ENCODE data around the gene FAIM2. TPM values are rescaled to one million over a fixed set of nuclear protein-coding genes. Genes with fewer than 3 reads are reported as not detected.

The FAIM2 gene
- total and polyA plus RNA-seq, 11 donors, result 0.33 to 15.0 (median 5.0) TPM

DNA sequence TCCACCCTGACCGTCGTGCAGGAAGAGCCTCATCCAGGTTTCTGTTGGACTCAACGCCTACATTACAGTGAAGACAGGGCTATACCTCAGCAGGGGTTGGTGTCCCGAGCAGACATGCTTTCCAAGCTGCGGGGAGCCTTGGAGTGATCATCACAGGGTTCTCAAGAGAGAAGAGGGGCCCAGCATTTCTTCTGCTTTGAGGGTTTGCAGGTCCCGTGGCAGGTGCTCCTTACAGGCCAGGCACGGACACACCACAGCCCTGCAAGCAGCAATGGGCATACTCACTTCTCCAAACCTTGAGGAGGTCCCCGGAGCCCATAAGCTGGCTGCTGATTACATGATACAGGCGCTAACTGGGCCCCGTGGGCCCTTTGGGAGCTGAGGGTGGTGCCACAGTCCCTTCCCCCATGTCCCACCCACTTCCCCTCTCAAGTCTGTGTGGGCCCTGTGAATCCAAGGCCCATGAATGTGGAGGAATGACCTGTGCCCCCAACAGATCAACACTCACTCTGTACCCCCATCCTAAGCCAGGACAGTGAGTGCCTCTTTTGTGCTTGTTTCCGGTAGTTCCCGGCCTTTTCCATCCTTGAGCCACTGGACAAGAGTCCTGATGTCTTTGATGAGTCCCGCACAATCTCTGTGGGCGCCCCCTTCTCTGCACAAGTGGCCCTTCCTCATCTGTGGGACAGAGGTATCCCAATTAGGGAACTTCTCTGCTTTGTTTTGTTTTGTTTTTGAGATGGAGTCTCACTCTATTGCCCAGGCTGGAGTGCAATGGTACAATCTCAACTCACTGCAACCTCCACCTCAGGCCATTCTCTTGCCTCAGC, 47.9 kb upstream of the FAIM2 start:
- H3K36me3 ChIP-seq, result no peaks in the 10 kb centered on the region
- H3K4me1 ChIP-seq, result peaks cover 0 to 26% (median 0%) of the 10 kb centered on the region in 12 donors
- no peak overlapping the region for H3K27ac ChIP-seq
- H3K4me3 ChIP-seq, result no peak overlapping the region
- DNase-seq (no peak), ATAC-seq (no peak)
- no peaks in the 10 kb centered on the region for H3K9me3 ChIP-seq
- TF ChIP-seq, protein P1, sequence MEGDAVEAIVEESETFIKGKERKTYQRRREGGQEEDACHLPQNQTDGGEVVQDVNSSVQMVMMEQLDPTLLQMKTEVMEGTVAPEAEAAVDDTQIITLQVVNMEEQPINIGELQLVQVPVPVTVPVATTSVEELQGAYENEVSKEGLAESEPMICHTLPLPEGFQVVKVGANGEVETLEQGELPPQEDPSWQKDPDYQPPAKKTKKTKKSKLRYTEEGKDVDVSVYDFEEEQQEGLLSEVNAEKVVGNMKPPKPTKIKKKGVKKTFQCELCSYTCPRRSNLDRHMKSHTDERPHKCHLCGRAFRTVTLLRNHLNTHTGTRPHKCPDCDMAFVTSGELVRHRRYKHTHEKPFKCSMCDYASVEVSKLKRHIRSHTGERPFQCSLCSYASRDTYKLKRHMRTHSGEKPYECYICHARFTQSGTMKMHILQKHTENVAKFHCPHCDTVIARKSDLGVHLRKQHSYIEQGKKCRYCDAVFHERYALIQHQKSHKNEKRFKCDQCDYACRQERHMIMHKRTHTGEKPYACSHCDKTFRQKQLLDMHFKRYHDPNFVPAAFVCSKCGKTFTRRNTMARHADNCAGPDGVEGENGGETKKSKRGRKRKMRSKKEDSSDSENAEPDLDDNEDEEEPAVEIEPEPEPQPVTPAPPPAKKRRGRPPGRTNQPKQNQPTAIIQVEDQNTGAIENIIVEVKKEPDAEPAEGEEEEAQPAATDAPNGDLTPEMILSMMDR (IDR thresholded peaks at IDR 0.05), result no peak
- no peak for TF ChIP-seq POLR2A (IDR thresholded peaks at IDR 0.05)
- peaks cover 0 to 39% (median 10%) of the 10 kb centered on the region in 9 donors for H3K27me3 ChIP-seq
- WGBS, 4 donors, result 77 to 87% (median 83%) methylated on average over 11 to 14 of the region's 14 CpGs
- intact Hi-C loops (cut with DNase I), result loop anchor here in 2 of 10 donors (5.0 to 10.0 kb wide), 2 partner anchors 157 to 174 kb away; no protein-coding TSS in a partner anchor

DNA sequence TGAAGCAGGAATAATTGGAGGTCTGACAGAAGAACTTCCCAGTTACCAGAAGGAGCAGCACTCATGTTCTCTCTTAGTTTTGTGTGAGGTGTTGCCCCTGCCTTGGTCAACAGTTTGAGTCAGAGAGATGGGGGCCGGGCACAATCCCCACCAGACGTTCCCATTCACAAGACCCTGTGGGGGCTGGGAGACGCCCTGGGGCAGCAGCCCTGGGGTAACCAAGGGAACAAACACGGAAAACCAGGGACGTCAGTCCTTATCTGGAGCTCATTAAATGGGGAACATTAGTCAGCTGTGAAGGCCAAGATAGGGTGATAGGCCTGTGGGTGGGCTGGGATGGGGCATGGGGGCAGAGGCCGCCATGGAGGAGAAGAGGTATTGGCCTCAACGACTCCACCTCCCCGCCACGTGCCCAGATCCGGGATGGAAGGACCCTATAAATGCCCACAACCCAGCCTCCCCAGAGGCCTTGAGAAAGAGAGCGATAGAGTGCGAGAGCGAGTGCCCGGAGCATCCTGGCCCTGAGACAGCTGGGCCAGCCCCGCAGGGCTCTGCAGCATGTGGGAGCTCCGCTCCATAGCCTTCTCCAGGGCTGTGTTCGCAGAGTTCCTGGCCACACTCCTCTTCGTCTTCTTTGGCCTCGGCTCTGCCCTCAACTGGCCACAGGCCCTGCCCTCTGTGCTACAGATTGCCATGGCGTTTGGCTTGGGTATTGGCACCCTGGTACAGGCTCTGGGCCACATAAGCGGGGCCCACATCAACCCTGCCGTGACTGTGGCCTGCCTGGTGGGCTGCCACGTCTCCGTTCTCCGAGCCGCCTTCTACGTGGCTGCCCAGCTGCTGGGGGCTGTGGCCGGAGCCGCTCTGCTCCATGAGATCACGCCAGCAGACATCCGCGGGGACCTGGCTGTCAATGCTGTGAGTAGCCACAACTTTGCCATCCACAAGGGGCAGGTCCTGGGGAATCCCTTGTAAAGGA, 46.9 kb upstream of the FAIM2 start, which contains the start of gene AQP2:
TSS of gene AQP2 (plus strand) at position 465 of the 979 bp plus-strand sequence. CDS start at position 559, 94 bp downstream.
- intact Hi-C loops (cut with DNase I), result loop anchor here in 2 of 10 donors (5.0 to 10.0 kb wide), 2 partner anchors 156 to 173 kb away; no protein-coding TSS in a partner anchor
- 89 to 92% (median 90%) methylated on average over 27 to 32 of the region's 32 CpGs for WGBS, 4 donors
- DNase-seq (no peak), ATAC-seq (no peak)
- TF ChIP-seq, protein P1 (IDR thresholded peaks at IDR 0.05), result no peak
- TF ChIP-seq POLR2A (IDR thresholded peaks at IDR 0.05), result no peak
- no peak within 1 kb of the TSS for H3K4me3 ChIP-seq
- H3K36me3 ChIP-seq, result no peaks in the 10 kb centered on the region
- no peaks in the 10 kb centered on the region for H3K9me3 ChIP-seq
- no peak within 1 kb of the TSS for H3K27ac ChIP-seq
- peaks cover 0 to 21% (median 2%) of the 10 kb centered on the region in 12 donors for H3K4me1 ChIP-seq
- peaks cover 0 to 28% (median 9%) of the 10 kb centered on the region in 9 donors for H3K27me3 ChIP-seq

DNA sequence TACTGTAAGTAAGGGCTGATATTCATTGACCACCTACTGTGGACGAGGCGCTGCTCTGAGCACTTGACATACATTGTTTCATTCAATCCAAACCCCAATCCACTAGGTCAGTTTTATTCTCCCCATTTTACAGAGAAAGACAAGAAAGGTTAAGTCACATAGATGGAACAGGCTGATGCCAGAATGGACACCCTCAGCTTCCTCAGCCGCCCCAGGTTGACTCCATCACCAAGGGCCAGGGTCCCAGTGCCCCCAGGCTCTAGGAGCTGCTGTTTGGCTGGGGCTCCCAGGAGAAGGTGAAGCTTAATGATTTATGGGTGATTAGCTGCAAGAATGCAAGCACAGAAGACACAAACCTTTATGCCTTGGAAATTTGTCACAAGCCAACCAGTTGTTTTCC, 46.2 kb upstream of the FAIM2 start:
- intact Hi-C loops (cut with DNase I), result loop anchor here in 5 of 10 donors (5.0 to 10.0 kb wide), 4 partner anchors 75 to 173 kb away; no protein-coding TSS in a partner anchor
- ATAC-seq, result no peak
- peaks cover 0 to 22% (median 4%) of the 10 kb centered on the region in 9 donors for H3K27me3 ChIP-seq
- no peak overlapping the region for H3K4me3 ChIP-seq
- TF ChIP-seq, protein P1 (IDR thresholded peaks at IDR 0.05), result no peak
- H3K4me1 ChIP-seq, result peaks cover 0 to 19% (median 5%) of the 10 kb centered on the region in 12 donors
- H3K36me3 ChIP-seq, result no peaks in the 10 kb centered on the region
- DNase-seq, result no peak
- 93 to 97% (median 95%) methylated on average over 3 of the region's 3 CpGs for WGBS, 4 donors
- H3K9me3 ChIP-seq, result no peaks in the 10 kb centered on the region
- H3K27ac ChIP-seq, result no peak overlapping the region

All from heart left ventricle (tissue), 16 donors.